Neural progenitor cell (in vitro differentiated cells): ENCODE measurements around the gene DTNA.

Experiments
- CTCF ChIP-seq: fragments of 200-600 bp; sonication (generic); IDR thresholded peaks from 2 replicates; pipeline ENCODE4 v1.5.1; 2017; ENCODE audit warnings: antibody characterized with exemption, mild to moderate bottlenecking
- EZH2 ChIP-seq: fragments of 200-600 bp; sonication (generic); IDR thresholded peaks from 2 replicates; pipeline ENCODE4 v1.6.1; 2017; ENCODE audit warnings: antibody characterized with exemption, mild to moderate bottlenecking, moderate library complexity
- EZH2phosphoT487 ChIP-seq: fragments of 200-600 bp; sonication (generic); IDR thresholded peaks from 2 replicates; pipeline ENCODE4 v1.6.1; 2017; ENCODE audit warnings: antibody characterized with exemption

- no peak for TF ChIP-seq CTCF
- no peak for TF ChIP-seq EZH2
- no peak for TF ChIP-seq EZH2phosphoT487
These were observed 164.0 kb downstream of the DTNA start for GRCh38 chr18:34873986-34874580.
